Spinal cord (tissue), 10 donors: ENCODE data around the gene ENKUR. TPM values are rescaled to one million over a fixed set of nuclear protein-coding genes. Genes with fewer than 3 reads are reported as not detected.
"Not testable (repeated sequence)": the region's sequence is repeated elsewhere in the genome, so short reads cannot be mapped to it uniquely, and the experiment has no call there.

ENCODE experiments used
- DNase-seq, 6 donors: peaks; one replicate each; pipeline versions ENCODE4 v3.0.0 to v3.0.0-alpha.2; 2013 to 2015; ENCODE audit warnings: low spot score in 6 of 6, low read depth in 4 of 6
- H3K27ac ChIP-seq: one replicate; pipeline ENCODE4 v1.5.1; 2013; ENCODE audit warnings: low read depth, low read length, control low read depth
- H3K27me3 ChIP-seq: one replicate; pipeline ENCODE4 v1.6.1; 2013; ENCODE audit warnings: low read length; ENCODE audit not compliant: control insufficient read depth, insufficient read depth
- H3K36me3 ChIP-seq: one replicate; pipeline ENCODE4 v1.6.1; 2013; ENCODE audit warnings: low read length; ENCODE audit not compliant: control insufficient read depth, insufficient read depth
- H3K4me1 ChIP-seq: one replicate; pipeline ENCODE4 v1.6.1; 2013; ENCODE audit warnings: low read length; ENCODE audit not compliant: control insufficient read depth, insufficient read depth
- H3K4me3 ChIP-seq: one replicate; pipeline ENCODE4 v1.5.1; 2013; ENCODE audit warnings: low read depth, low read length, control low read depth
- H3K9me3 ChIP-seq: one replicate; pipeline ENCODE4 v1.6.1; 2013; ENCODE audit warnings: low read length; ENCODE audit not compliant: control insufficient read depth, insufficient read depth
- WGBS: methylation state at CpG from one replicate; pipeline ENCODE4 v1.1.5; 2013; ENCODE audit warnings: missing lambda C conversion rate; ENCODE audit not compliant: insufficient coverage; 5-methylcytosine and 5-hydroxymethylcytosine counted together
- polyA plus RNA-seq, 2 donors: library from polyadenylated mRNA; unstranded; fragments of 120-200 nt; gene quantifications; one replicate each; pipeline ENCODE4 v1.2.1, GENCODE V29; 2013; ENCODE audit not compliant: insufficient read length in 2 of 2
- total RNA-seq, 2 donors: library from RNA; depleted of rRNA in 1 of 2; stranded (reverse); fragments of 120-200 nt in 1 of 2; fragments of >200 nt in 1 of 2; gene quantifications; one replicate each; pipeline versions ENCODE4 v1.2.3 to v1.2.4, GENCODE V29; 2013 to 2014
- donor health status: healthy.

ENKUR gene
- total and polyA plus RNA-seq, 4 donors = 10.5 to 21.2 (median 12.8) TPM

DNA sequence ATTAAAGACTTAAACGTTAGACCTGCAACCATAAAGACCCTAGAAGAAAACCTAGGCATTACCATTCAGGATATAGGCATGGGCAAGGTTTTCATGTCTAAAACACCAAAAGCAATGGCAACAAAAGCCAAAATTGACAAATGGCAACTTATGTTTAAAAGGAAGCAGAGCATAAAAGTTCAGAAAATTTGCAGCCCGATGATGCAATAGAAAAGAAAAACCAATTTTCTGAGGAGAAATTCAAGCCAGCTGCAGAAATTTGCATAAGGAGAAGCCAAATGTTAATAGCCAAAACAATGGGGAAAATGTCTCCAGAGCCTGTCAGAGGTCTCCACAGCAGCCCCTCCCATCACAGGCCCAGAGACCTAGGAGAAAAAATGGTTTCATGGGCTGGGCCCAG, 4.4 kb downstream of the ENKUR start:
- H3K27ac ChIP-seq, H3K36me3 ChIP-seq, DNase-seq, H3K9me3 ChIP-seq, H3K27me3 ChIP-seq, H3K4me3 ChIP-seq, H3K4me1 ChIP-seq: not testable (repeated sequence)
- WGBS = 85% methylated on average over 1 of the region's 2 CpGs

DNA sequence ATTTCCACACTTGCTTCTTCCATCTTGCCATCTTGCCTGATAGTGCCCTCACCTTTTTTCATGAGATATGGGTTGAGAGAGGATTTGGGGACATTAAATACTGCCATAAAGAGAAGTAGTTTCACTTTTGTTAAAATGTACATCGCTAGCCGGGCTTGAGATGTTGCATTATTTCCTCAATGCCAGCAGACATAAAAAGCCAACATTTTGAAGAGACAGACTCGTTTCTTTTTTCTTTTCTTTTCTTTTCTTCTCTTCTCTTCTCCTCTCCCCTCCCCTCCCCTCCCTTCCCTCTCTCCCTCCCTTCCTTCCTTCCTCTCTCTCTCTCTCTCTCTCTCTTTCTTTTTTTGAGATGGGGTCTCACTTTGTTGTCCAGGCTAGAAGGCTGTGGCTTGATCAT, 17.9 kb downstream of the ENKUR start:
- Histone ChIP-seq H3K4me3 (no peak overlapping the region), H3K36me3 (no peaks in the 10 kb centered on the region), H3K9me3 (peaks cover 3% of the 10 kb centered on the region), H3K4me1 (no peaks in the 10 kb centered on the region), H3K27me3 (no peaks in the 10 kb centered on the region), H3K27ac (no peak overlapping the region)
- DNase-seq = no peak
- 100% methylated on average over 2 of the region's 3 CpGs for WGBS

DNA sequence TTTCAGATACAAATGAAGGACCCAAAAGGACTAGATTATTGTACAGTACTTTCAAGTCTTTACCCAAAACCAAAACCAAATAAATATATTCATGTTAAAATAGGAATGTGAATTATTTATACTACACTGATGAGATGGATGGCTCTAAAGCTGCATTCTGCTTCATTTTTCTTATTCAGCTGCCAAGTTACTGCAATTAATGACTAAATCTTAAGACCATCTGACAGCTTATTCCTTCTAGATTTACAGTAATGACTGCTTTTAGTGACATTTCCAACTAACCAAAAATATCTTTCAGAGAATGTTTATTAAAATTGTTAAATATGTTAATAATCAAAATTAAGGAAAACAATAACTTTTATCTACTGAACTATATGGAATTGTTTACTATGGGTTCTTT, 20.9 kb downstream of the ENKUR start:
- DNase-seq = no peak
- no peak overlapping the region for H3K27ac ChIP-seq
- no peaks in the 10 kb centered on the region for H3K27me3 ChIP-seq
- H3K36me3 ChIP-seq = no peaks in the 10 kb centered on the region
- H3K9me3 ChIP-seq = no peaks in the 10 kb centered on the region
- H3K4me3 ChIP-seq = no peak overlapping the region
- H3K4me1 ChIP-seq = no peaks in the 10 kb centered on the region

DNA sequence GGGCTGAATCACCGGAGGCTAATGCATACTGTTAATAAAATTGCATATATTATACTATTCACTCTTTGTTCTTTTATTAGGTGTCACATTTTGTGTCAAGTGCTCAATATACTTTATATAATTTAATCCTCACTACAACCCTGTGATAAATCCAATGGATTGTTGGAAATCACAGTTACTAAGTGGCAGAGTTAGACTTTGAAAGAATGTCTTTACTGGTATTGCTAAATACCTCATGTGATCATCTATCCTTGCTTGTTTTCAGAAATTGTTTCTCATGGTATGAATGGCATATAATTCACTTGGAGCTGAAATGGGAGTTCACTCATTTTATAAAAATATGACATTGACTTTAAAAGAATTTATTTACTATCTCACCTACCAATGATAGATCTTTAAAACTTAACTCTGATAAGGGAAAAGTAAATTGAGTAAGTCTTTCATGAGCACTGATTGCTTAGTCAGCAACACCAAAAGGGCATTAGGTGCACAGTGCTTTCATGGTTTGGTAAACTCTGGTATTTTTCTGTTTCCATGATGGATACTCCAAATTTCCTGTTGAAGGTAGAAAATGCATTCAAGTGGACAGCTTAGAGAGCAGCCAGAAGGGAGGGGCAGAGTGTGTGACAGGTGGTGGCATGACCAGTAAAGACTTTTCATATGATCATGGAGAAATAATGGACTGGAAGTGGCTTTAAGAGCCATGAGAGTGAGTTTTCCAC, 22.6 kb downstream of the ENKUR start:
- Histone ChIP-seq H3K4me3 (no peak overlapping the region), H3K9me3 (no peaks in the 10 kb centered on the region), H3K36me3 (no peaks in the 10 kb centered on the region), H3K4me1 (no peaks in the 10 kb centered on the region), H3K27ac (no peak overlapping the region), H3K27me3 (no peaks in the 10 kb centered on the region)
- no peak for DNase-seq
- no CpG with 5 or more reads among the region's 1 CpG for WGBS

DNA sequence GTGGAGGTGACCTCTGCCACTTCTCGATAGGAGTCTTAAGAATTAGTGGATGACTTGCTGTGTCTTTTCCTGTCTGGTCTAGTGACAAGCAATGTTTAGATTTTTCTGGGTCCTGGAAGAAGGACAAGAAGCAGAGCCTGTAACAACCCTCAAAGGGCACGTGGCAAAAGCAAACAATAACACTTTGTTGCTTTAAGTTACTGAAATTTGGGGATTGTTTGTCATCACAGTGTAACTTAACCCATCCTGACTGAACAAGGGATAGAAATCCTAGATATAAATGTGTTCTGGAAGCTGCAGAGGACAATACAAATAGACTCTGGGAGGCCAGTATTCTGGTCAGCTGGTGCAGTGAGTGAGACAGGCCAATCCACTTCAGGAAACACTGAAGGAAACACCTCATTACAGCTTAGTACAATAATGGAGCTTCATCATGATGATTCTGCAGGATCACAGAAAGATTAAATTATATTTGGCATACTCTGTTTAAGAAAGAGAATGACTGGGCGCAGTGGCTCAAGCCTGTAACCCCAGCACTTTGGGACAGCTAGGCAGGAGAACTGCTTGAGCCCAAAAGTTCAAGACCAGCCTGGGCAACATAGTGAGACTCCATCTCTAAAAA, 23.3 kb downstream of the ENKUR start:
- WGBS = 100% methylated on average over 1 of the region's 3 CpGs
- no peaks in the 10 kb centered on the region for H3K27me3 ChIP-seq
- H3K27ac ChIP-seq = no peak overlapping the region
- no peaks in the 10 kb centered on the region for H3K9me3 ChIP-seq
- no peak overlapping the region for H3K4me3 ChIP-seq
- no peaks in the 10 kb centered on the region for H3K4me1 ChIP-seq
- no peaks in the 10 kb centered on the region for H3K36me3 ChIP-seq
- no peak for DNase-seq

DNA sequence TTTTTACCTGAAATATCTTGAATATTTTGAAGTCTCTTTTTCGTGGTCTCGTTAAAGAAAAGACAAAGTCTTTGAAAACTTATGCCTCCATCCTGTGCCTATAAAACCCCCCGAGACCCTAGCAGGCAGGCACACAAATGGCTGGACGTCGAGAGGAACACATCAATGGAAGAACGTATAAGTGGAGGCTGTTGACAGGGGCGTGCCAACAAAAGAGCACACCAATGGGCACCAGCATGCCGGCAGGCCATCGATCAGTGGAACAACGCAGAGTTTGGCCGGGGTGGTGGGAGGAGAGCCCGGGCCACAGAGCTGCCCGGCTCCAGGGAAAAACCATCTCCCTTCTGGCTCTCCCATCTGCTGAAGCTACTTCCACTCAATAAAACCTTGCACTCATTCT, 24.7 kb downstream of the ENKUR start:
- H3K27me3 ChIP-seq = no peaks in the 10 kb centered on the region
- WGBS = 94% methylated on average over 12 of the region's 13 CpGs
- no peaks in the 10 kb centered on the region for H3K4me1 ChIP-seq
- H3K27ac ChIP-seq = no peak overlapping the region
- no peak overlapping the region for H3K4me3 ChIP-seq
- no peak for DNase-seq
- no peaks in the 10 kb centered on the region for H3K36me3 ChIP-seq
- no peaks in the 10 kb centered on the region for H3K9me3 ChIP-seq

DNA sequence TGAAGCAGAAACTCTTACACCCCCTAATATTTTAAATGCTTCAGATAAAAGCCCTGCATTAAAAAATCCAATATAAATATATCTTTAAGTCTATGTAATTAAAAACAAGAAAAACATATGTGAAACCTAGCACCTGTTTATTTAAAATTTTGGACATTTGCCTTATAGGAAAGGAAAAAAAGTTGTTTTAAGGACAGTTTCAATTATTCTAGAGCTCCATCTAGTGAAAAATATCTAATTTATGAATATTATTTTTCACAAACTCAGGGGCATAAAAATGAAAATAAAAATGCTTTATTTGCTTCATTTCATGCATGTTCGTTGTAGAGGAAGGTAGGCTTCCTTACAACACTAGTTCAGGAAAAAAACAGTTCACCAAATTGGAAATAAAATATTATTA, 26.1 kb downstream of the ENKUR start:
- Histone ChIP-seq H3K4me3 (no peak overlapping the region), H3K36me3 (no peaks in the 10 kb centered on the region), H3K27ac (no peak overlapping the region), H3K9me3 (no peaks in the 10 kb centered on the region), H3K27me3 (no peaks in the 10 kb centered on the region), H3K4me1 (no peaks in the 10 kb centered on the region)
- WGBS = no CpG with 5 or more reads among the region's 1 CpG
- peak in 2 of 6 donors; percentile 39 to 42 for DNase-seq

DNA sequence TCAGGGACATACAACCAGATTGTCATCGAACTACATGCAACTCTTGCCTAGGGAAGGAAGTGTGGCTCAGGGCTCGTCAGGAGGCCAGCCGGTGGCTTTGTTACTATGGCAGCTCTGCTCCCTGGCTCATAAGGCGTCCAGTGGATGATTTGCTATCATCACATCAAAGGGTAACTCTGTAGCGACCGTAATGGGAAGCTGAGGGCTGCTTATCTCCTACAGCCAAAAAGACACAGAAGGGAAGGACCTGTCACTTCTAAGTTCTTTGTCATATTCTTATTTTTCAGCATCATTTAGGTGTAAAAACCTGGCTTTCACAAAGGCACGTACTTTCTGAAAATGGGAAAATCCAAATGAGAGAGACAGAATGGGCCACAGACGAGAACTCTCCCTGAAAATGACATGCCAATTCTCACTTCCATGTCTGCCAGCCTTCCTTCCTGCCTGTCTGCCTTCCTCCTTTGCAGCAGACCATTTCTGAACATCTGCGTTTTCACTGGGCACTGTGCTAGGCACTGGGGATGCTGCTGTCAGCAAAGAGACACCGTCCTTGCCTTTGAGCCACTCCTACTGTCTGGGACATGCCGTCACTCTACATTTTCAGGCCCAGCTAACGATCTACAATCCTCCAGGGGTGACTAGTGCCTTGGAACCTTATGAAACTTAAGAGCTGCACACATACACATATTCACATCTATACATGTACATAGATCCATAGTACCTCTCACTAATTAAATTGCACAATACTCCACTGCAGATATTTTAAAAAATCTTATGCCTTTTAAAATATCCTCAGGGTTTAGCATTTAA, 26.9 kb downstream of the ENKUR start:
- WGBS = 50% methylated on average over 11 of the region's 12 CpGs
- peak in 2 of 6 donors; percentile 67 to 77 for DNase-seq
- Histone ChIP-seq H3K9me3 (no peaks in the 10 kb centered on the region), H3K4me1 (no peaks in the 10 kb centered on the region), H3K4me3 (no peak overlapping the region), H3K27me3 (no peaks in the 10 kb centered on the region), H3K27ac (no peak overlapping the region), H3K36me3 (no peaks in the 10 kb centered on the region)

DNA sequence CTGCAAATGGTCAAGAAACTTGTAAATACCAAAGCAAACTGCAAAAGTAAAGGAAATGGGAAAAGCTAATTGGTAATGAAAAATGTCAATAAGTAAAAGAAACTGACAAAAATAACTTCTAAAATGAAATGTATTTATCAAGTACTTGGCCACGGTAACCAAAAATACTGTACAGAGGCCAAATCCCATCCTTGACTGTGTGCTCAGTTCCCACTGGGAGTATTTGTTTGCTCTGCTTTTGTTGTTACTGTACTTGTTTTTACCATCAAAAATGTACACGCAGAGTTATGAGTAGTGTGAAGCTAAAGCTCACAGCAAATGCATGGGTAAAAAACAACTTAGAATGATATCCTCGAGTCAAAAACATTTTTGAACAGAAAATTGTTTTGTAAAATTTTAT, 31.1 kb downstream of the ENKUR start:
- no peak for DNase-seq
- Histone ChIP-seq H3K4me3 (no peak overlapping the region), H3K9me3 (no peaks in the 10 kb centered on the region), H3K36me3 (no peaks in the 10 kb centered on the region), H3K27me3 (no peaks in the 10 kb centered on the region), H3K27ac (no peak overlapping the region), H3K4me1 (no peaks in the 10 kb centered on the region)
- no CpG with 5 or more reads among the region's 3 CpGs for WGBS
